Heart left ventricle (tissue), 13 donors: ENCODE measurements around the gene KCNQ1.

Experiments used
- CTCF ChIP-seq, 12 donors: fragments of 200-600 bp; sonication (generic) in 4 of 12; IDR thresholded peaks; one replicate each; pipeline versions ENCODE4 v1.5.0 to v1.8.0; 2018 to 2022; ENCODE audit warnings: antibody characterized with exemption in 12 of 12, mild to moderate bottlenecking in 5 of 12
- POLR2A ChIP-seq, 2 donors: fragments of 450-650 bp; IDR thresholded peaks; one replicate each; pipeline ENCODE4 v1.6.1; 2017; ENCODE audit warnings: antibody characterized with exemption in 2 of 2, mild to moderate bottlenecking in 2 of 2, moderate library complexity in 2 of 2
- donor health status: ischemic (EF 13 %, LVEDD 7.1; RV severe dilation, severe dysfunction).
- donor health status: DM: no; HTN: yes; CAD: no.
- donor health status: DM: no; HTN: no; CAD: no.
- donor health status: ischemic (EF 25% LVEDD 6.9; RV normal size, moderate dysfunction).
- donor health status: ischemic (EF 25% LVEDD 5.7; RV mildly dilated, moderate dysfunction).
- donor health status: ischemic (EF 35%, LVEDD 5.7; RV mildly dilated, moderate dysfunction).
- donor health status: nonischemic (EF 11% LVEDD 7.7; RV severe dilation, severe dysfunction).
- donor health status: DM: yes; HTN: yes; CAD: no.
- donor health status: PGD.
- donor health status: ischemic (EF 29% LVEDD 5.4; RV normal size, mild dysfunction).
- donor health status: nonischemic (EF 23%, LVEDD 6.1; RV moderate dilation, normal function).

- TF ChIP-seq POLR2A (IDR thresholded peaks at IDR 0.05) (no peak), CTCF (IDR thresholded peaks at IDR 0.05) (no peak)
Measured at GRCh38 chr11:2721210-2721916, 276.6 kb downstream of the KCNQ1 start.
